OCI-LY3 (cell line): ENCODE results near the gene PTCD2.
"Not testable (repeated sequence)": the region's sequence is repeated elsewhere in the genome, so short reads cannot be mapped to it uniquely, and the experiment has no call there.

Experiments
- EZH2phosphoT487 ChIP-seq: fragments of 200-600 bp; shearing (Covaris generic); IDR thresholded peaks from 2 replicates; pipeline ENCODE4 v1.6.1; 2018; ENCODE audit warnings: antibody characterized with exemption, mixed run types, low read depth
- TF ChIP-seq, protein P1 (sequence below): fragments of 200-600, 300-600 bp; sonication (generic); IDR thresholded peaks from 2 replicates; pipeline ENCODE4 v1.5.1; 2014; ENCODE audit warnings: antibody characterized with exemption, low read length, low read depth

DNA sequence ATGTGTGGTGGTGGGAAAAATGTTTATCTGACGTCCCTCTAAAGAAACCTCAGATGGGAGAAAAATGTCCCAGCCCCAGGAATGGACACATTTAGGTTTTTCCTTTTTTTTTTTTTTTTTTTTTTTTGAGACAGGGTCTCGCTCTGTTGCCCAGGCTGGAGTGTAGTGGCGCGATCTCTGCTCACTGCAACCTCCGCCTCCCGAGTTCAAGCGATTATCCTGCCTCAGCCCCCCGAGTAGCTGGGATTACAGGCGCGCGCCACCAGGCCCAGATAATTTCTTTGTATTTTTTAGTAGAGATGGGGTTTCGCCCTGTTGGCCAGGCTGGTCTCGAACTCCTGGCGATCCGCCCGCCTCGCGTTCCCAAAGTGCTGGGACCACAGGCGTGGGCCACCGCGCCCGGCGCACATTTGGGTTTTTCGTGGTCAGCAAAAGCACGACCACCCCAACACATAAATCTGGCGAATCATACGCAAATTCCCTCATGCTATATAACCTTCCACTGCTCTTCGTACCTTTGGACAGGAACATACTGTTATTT, 668 bp upstream of the PTCD2 start:
- TF ChIP-seq, protein P1, sequence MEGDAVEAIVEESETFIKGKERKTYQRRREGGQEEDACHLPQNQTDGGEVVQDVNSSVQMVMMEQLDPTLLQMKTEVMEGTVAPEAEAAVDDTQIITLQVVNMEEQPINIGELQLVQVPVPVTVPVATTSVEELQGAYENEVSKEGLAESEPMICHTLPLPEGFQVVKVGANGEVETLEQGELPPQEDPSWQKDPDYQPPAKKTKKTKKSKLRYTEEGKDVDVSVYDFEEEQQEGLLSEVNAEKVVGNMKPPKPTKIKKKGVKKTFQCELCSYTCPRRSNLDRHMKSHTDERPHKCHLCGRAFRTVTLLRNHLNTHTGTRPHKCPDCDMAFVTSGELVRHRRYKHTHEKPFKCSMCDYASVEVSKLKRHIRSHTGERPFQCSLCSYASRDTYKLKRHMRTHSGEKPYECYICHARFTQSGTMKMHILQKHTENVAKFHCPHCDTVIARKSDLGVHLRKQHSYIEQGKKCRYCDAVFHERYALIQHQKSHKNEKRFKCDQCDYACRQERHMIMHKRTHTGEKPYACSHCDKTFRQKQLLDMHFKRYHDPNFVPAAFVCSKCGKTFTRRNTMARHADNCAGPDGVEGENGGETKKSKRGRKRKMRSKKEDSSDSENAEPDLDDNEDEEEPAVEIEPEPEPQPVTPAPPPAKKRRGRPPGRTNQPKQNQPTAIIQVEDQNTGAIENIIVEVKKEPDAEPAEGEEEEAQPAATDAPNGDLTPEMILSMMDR, result not testable (repeated sequence)
- not testable (repeated sequence) for TF ChIP-seq EZH2phosphoT487
